ENCODE results near the gene CAB39L. TPM values are rescaled to one million over a fixed set of nuclear protein-coding genes. Genes with fewer than 3 reads are reported as not detected.

Gene CAB39L
- total RNA-seq, 2 experiments from 2014 or later, result 9.6 to 28.6 TPM

GRCh38 chr13:49308097-49308875 lies 135.6 kb downstream of the CAB39L start:
- no peaks in the 10 kb centered on the region for H3K79me2 ChIP-seq (ENCODE audit: insufficient read depth, low read depth, low read length)
- no peaks in the 10 kb centered on the region for H3K9me2 ChIP-seq (ENCODE audit: insufficient read depth, low read length)
- H3K4me3 ChIP-seq (ENCODE audit: low read depth, low read length, poor library complexity, severe bottlenecking), result no peak overlapping the region
- H3K9me3 ChIP-seq (ENCODE audit: low read length), result no peaks in the 10 kb centered on the region
- DNase-seq (ENCODE audit: low spot score), result no peak
- no peaks in the 10 kb centered on the region for H4K20me1 ChIP-seq (ENCODE audit: insufficient read depth, low read length)
- peaks cover 25% of the 10 kb centered on the region for H3K4me1 ChIP-seq (ENCODE audit: insufficient read depth, low read length, poor library complexity, severe bottlenecking)
- ChIA-PET POLR2A (interaction anchor here (0.6 to 0.7 kb wide), 2 partner anchors 15 to 283 kb away, joined by 3 to 4 read pairs; no protein-coding TSS in a partner anchor), CTCF (ENCODE audit: unreplicated experiment) (no interaction called here)
- H3K4me2 ChIP-seq (ENCODE audit: low read length), result no peak overlapping the region
- no peak overlapping the region for H2AFZ ChIP-seq (ENCODE audit: low read length)
- intact Hi-C loops (cut with micrococcal nuclease; ENCODE audit: unreplicated experiment), result no loop called here
- no peak overlapping the region for H3K27ac ChIP-seq (ENCODE audit: low read depth, low read length, poor library complexity, severe bottlenecking)
- no TSS peak for BruUV-seq (replicated peaks)
- TF ChIP-seq EZH2phosphoT487 (IDR thresholded peaks at IDR 0.05; ENCODE audit: borderline replicate concordance, low read depth, low read length) (no peak), CTCF (conservative IDR thresholded peaks at IDR 0.05; ENCODE audit: low read length) (no peak)
- peaks cover 36% of the 10 kb centered on the region for H3K36me3 ChIP-seq (ENCODE audit: insufficient read depth, low read length)

GRCh38 chr13:49307365-49307764 lies 136.5 kb downstream of the CAB39L start:
- ChIA-PET CTCF (ENCODE audit: unreplicated experiment) (no interaction called here), POLR2A (interaction anchor here (0.5 to 1.0 kb wide), 4 partner anchors 25 to 296 kb away, joined by 3 to 4 read pairs (median 3); no protein-coding TSS in a partner anchor)
- Histone ChIP-seq H3K79me2 (ENCODE audit: insufficient read depth, low read depth, low read length) (no peaks in the 10 kb centered on the region), H4K20me1 (ENCODE audit: insufficient read depth, low read length) (no peaks in the 10 kb centered on the region), H3K9me3 (ENCODE audit: low read length) (no peaks in the 10 kb centered on the region), H3K9me2 (ENCODE audit: insufficient read depth, low read length) (no peaks in the 10 kb centered on the region), H3K4me2 (ENCODE audit: low read length) (no peak overlapping the region), H3K27ac (ENCODE audit: low read depth, low read length, poor library complexity, severe bottlenecking) (no peak overlapping the region), H2AFZ (ENCODE audit: low read length) (no peak overlapping the region), H3K4me1 (ENCODE audit: insufficient read depth, low read length, poor library complexity, severe bottlenecking) (peaks cover 34% of the 10 kb centered on the region), H3K4me3 (ENCODE audit: low read depth, low read length, poor library complexity, severe bottlenecking) (no peak overlapping the region), H3K36me3 (ENCODE audit: insufficient read depth, low read length) (peaks cover 31% of the 10 kb centered on the region)
- TF ChIP-seq CTCF (conservative IDR thresholded peaks at IDR 0.05; ENCODE audit: low read length) (no peak), EZH2phosphoT487 (IDR thresholded peaks at IDR 0.05; ENCODE audit: borderline replicate concordance, low read depth, low read length) (no peak)
- DNase-seq (ENCODE audit: low spot score), result no peak
- no TSS peak for BruUV-seq (replicated peaks)
- intact Hi-C loops (cut with micrococcal nuclease; ENCODE audit: unreplicated experiment), result no loop called here
